ENCODE results near the gene COLEC12.

- TF ChIP-seq, protein P1, sequence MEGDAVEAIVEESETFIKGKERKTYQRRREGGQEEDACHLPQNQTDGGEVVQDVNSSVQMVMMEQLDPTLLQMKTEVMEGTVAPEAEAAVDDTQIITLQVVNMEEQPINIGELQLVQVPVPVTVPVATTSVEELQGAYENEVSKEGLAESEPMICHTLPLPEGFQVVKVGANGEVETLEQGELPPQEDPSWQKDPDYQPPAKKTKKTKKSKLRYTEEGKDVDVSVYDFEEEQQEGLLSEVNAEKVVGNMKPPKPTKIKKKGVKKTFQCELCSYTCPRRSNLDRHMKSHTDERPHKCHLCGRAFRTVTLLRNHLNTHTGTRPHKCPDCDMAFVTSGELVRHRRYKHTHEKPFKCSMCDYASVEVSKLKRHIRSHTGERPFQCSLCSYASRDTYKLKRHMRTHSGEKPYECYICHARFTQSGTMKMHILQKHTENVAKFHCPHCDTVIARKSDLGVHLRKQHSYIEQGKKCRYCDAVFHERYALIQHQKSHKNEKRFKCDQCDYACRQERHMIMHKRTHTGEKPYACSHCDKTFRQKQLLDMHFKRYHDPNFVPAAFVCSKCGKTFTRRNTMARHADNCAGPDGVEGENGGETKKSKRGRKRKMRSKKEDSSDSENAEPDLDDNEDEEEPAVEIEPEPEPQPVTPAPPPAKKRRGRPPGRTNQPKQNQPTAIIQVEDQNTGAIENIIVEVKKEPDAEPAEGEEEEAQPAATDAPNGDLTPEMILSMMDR (IDR thresholded peaks at IDR 0.05; ENCODE audit: low read depth, low read length) = no peak
- no peak for TF ChIP-seq EZH2phosphoT487 (IDR thresholded peaks at IDR 0.05; ENCODE audit: low read depth)
These were observed at the start of gene COLEC12 for GRCh38 chr18:500632-501405.

All from OCI-LY3 (cell line).